Mesenchymal stem cell (in vitro differentiated cells and primary cell): ENCODE measurements around the gene RASA3.

Experiments used
- DNase-seq: peaks from one replicate; pipeline ENCODE4 v3.0.0-alpha.2; 2013
- H2AFZ ChIP-seq: one replicate; pipeline ENCODE4 v1.6.1; 2013; ENCODE audit warnings: low read depth, mild to moderate bottlenecking, control low read depth, inconsistent platforms, low read length, moderate library complexity
- H2AK5ac ChIP-seq: 2 replicates; pipeline ENCODE4 v1.6.1; 2013; ENCODE audit warnings: low read length, moderate library complexity, mild to moderate bottlenecking, inconsistent platforms; ENCODE audit not compliant: severe bottlenecking
- H2BK120ac ChIP-seq: one replicate; pipeline ENCODE4 v1.6.1; 2013; ENCODE audit warnings: low read depth, mild to moderate bottlenecking, inconsistent platforms, low read length, moderate library complexity
- H2BK12ac ChIP-seq, 2 experiments: one replicate each; pipeline ENCODE4 v1.6.1; 2013; ENCODE audit warnings: inconsistent platforms in 2 of 2, low read length in 2 of 2, mild to moderate bottlenecking in 2 of 2, moderate library complexity in 2 of 2, control low read depth in 1 of 2
- H2BK15ac ChIP-seq: one replicate; pipeline ENCODE4 v1.6.1; 2013; ENCODE audit warnings: mild to moderate bottlenecking, low read depth, inconsistent platforms; ENCODE audit not compliant: poor library complexity, severe bottlenecking
- H2BK5ac ChIP-seq: 2 replicates; pipeline ENCODE4 v1.6.1; 2013; ENCODE audit warnings: low read depth, mild to moderate bottlenecking, low read length, control low read depth, inconsistent platforms; ENCODE audit not compliant: poor library complexity, severe bottlenecking
- H3K14ac ChIP-seq, 2 experiments: one replicate each; pipeline ENCODE4 v1.6.1; 2013; ENCODE audit warnings: inconsistent platforms in 2 of 2, low read length in 2 of 2, control low read depth in 1 of 2, mild to moderate bottlenecking in 1 of 2, moderate library complexity in 1 of 2
- H3K18ac ChIP-seq, 2 experiments: one replicate each; pipeline ENCODE4 v1.6.1; 2013; ENCODE audit warnings: inconsistent platforms in 2 of 2, low read length in 2 of 2, control low read depth in 1 of 2, low read depth in 1 of 2, mild to moderate bottlenecking in 1 of 2
- H3K23ac ChIP-seq, 2 experiments: one replicate each; pipeline ENCODE4 v1.6.1; 2013; ENCODE audit warnings: inconsistent platforms in 2 of 2, low read length in 2 of 2, mild to moderate bottlenecking in 2 of 2, moderate library complexity in 2 of 2, control low read depth in 1 of 2
- H3K27ac ChIP-seq: 2 replicates; pipeline ENCODE4 v1.5.1; 2013; ENCODE audit warnings: mild to moderate bottlenecking, moderate library complexity, low read length, control low read depth, inconsistent platforms; ENCODE audit not compliant: poor library complexity, severe bottlenecking
- H3K27me3 ChIP-seq, 2 experiments: 2 replicates each; pipeline versions ENCODE4 v1.6.1 to v1.7.0; 2013; ENCODE audit warnings: low read length in 2 of 2, mild to moderate bottlenecking in 2 of 2, moderate library complexity in 2 of 2, control low read depth in 1 of 2, inconsistent platforms in 1 of 2; ENCODE audit not compliant: control insufficient read depth in 1 of 2, insufficient read depth in 1 of 2
- H3K36me3 ChIP-seq, 2 experiments: 2 replicates each; pipeline versions ENCODE4 v1.6.1 to v1.7.0; 2013; ENCODE audit warnings: low read length in 2 of 2, control low read depth in 1 of 2, inconsistent platforms in 1 of 2, low read depth in 1 of 2, mild to moderate bottlenecking in 1 of 2; ENCODE audit not compliant: insufficient read depth in 2 of 2, control insufficient read depth in 1 of 2
- H3K4ac ChIP-seq, 2 experiments: one replicate each; pipeline ENCODE4 v1.6.1; 2013; ENCODE audit warnings: inconsistent platforms in 2 of 2, low read length in 2 of 2, mild to moderate bottlenecking in 2 of 2, moderate library complexity in 2 of 2, control low read depth in 1 of 2, low read depth in 1 of 2
- H3K4me1 ChIP-seq: 2 replicates; pipeline ENCODE4 v1.6.1; 2013; ENCODE audit warnings: low read depth, low read length, control low read depth; ENCODE audit not compliant: control insufficient read depth, insufficient read depth
- H3K4me2 ChIP-seq: 2 replicates; pipeline ENCODE4 v1.6.1; 2013; ENCODE audit warnings: low read length, mild to moderate bottlenecking, inconsistent platforms; ENCODE audit not compliant: poor library complexity, severe bottlenecking
- H3K4me3 ChIP-seq, 2 experiments: 2 replicates each; pipeline versions ENCODE4 v1.5.1 to v1.7.0; 2013; ENCODE audit warnings: low read length in 2 of 2, mild to moderate bottlenecking in 2 of 2, control low read depth in 1 of 2, low read depth in 1 of 2; ENCODE audit not compliant: insufficient read depth in 1 of 2
- H3K79me1 ChIP-seq: replicated peaks from 2 replicates; pipeline ENCODE4 v1.6.1; 2013; ENCODE audit warnings: mild to moderate bottlenecking, control low read depth, low read length, inconsistent platforms; ENCODE audit not compliant: poor library complexity, severe bottlenecking
- H3K9ac ChIP-seq: 2 replicates; pipeline ENCODE4 v1.7.0; 2013; ENCODE audit warnings: mild to moderate bottlenecking, low read length, moderate library complexity
- H3K9me3 ChIP-seq: 2 replicates; pipeline ENCODE4 v1.7.0; 2013; ENCODE audit warnings: mild to moderate bottlenecking, low read length; ENCODE audit not compliant: control insufficient read depth
- H4K8ac ChIP-seq: one replicate; pipeline ENCODE4 v1.6.1; 2013; ENCODE audit warnings: inconsistent platforms, mild to moderate bottlenecking, low read length, moderate library complexity
- H4K91ac ChIP-seq: one replicate; pipeline ENCODE4 v1.6.1; 2013; ENCODE audit warnings: mild to moderate bottlenecking, low read length, inconsistent platforms
- whole genome bisulfite sequencing: methylation state at CpG from one replicate; pipeline ENCODE4 v1.1.7; 2013; ENCODE audit warnings: mixed read lengths; 5-methylcytosine and 5-hydroxymethylcytosine counted together

Gene RASA3

GRCh38 chr13:114130837-114131582 is 1.4 kb downstream of the RASA3 start:
- Histone ChIP-seq H3K4me3 (peak overlapping the region; percentile 93 to 99), H3K18ac (peak overlapping the region; percentile 95 to 100), H3K27me3 (no peaks in the 10 kb centered on the region), H4K91ac (peak overlapping the region; percentile 98), H2AK5ac (peak overlapping the region; percentile 9), H2AFZ (no peak overlapping the region), H3K79me1 (no peaks in the 10 kb centered on the region), H3K23ac (peak overlapping the region in 1 of 2 experiments; percentile 92), H3K4me2 (peak overlapping the region; percentile 24), H3K27ac (peak overlapping the region; percentile 94), H2BK12ac (peak overlapping the region; percentile 65 to 69), H3K36me3 (peaks cover 0 to 4% of the 10 kb centered on the region in 2 experiments), H2BK120ac (peak overlapping the region; percentile 97), H3K9me3 (no peaks in the 10 kb centered on the region), H3K14ac (peak overlapping the region in 1 of 2 experiments; percentile 99), H2BK15ac (peak overlapping the region; percentile 31), H2BK5ac (peak overlapping the region; percentile 85), H3K4me1 (peaks cover 49% of the 10 kb centered on the region), H3K4ac (peak overlapping the region; percentile 88 to 90), H3K9ac (peak overlapping the region; percentile 96), H4K8ac (peak overlapping the region; percentile 9)
- peak; percentile 97 for DNase-seq
- 1% methylated on average over 24 of the region's 30 CpGs for WGBS

- peak overlapping the region; percentile 93 to 99 for H3K4me3 ChIP-seq
- no peaks in the 10 kb centered on the region for H3K9me3 ChIP-seq
- H4K8ac ChIP-seq, result peak overlapping the region; percentile 92
- H3K14ac ChIP-seq, result peak overlapping the region in 1 of 2 experiments; percentile 91
- peak overlapping the region; percentile 97 for H2BK120ac ChIP-seq
- peak overlapping the region; percentile 65 to 69 for H2BK12ac ChIP-seq
- H3K27ac ChIP-seq, result peak overlapping the region; percentile 94
- peak overlapping the region; percentile 98 for H4K91ac ChIP-seq
- no peak overlapping the region for H2AFZ ChIP-seq
- 15% methylated on average over 18 of the region's 18 CpGs for WGBS
- peak overlapping the region; percentile 82 for H2BK5ac ChIP-seq
- no peaks in the 10 kb centered on the region for H3K27me3 ChIP-seq
- H3K79me1 ChIP-seq, result no peaks in the 10 kb centered on the region
- H3K23ac ChIP-seq, result peak overlapping the region in 1 of 2 experiments; percentile 67
- peak overlapping the region; percentile 24 for H3K4me2 ChIP-seq
- peak overlapping the region; percentile 65 for H2BK15ac ChIP-seq
- peak overlapping the region; percentile 96 for H3K9ac ChIP-seq
- peaks cover 0 to 8% of the 10 kb centered on the region in 2 experiments for H3K36me3 ChIP-seq
- H3K4me1 ChIP-seq, result peaks cover 51% of the 10 kb centered on the region
- H3K4ac ChIP-seq, result peak overlapping the region; percentile 79 to 88
- H2AK5ac ChIP-seq, result peak overlapping the region; percentile 82
- H3K18ac ChIP-seq, result peak overlapping the region; percentile 95 to 98
- peak; percentile 44 for DNase-seq
These were observed 2.1 kb downstream of the RASA3 start for GRCh38 chr13:114130131-114130836.

DNA sequence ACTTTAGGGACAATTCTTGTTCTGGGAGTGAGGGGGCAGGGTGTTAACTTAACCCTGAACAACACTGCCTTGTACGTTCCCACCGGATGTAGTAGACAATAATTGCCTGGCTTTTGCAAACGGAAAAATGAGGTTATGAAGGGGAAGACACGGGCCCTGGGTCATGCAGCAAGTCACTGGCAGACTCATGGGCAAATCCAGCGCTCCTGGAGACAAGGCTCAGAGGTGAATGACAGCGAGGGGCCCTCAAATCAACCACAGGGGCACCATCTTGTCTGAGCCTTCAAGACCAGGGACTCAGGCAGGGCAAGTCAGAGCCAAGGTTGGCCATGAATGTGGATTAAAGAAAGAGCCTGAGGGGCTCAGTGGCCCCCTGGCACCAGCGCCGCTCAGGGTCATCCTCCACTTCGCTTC is 2.8 kb downstream of the RASA3 start:
- Histone ChIP-seq H2BK15ac (peak overlapping the region; percentile 65), H3K27ac (peak overlapping the region; percentile 94), H2AK5ac (peak overlapping the region; percentile 82), H2AFZ (no peak overlapping the region), H3K4me2 (peak overlapping the region; percentile 24), H3K23ac (peak overlapping the region in 1 of 2 experiments; percentile 75), H3K4ac (peak overlapping the region; percentile 71 to 79), H3K36me3 (peaks cover 6 to 14% of the 10 kb centered on the region in 2 experiments), H3K4me3 (peak overlapping the region; percentile 93 to 99), H3K9ac (peak overlapping the region; percentile 96), H3K79me1 (no peaks in the 10 kb centered on the region), H2BK120ac (peak overlapping the region; percentile 97), H3K18ac (peak overlapping the region; percentile 95 to 98), H3K4me1 (peaks cover 48% of the 10 kb centered on the region), H2BK5ac (peak overlapping the region; percentile 82), H2BK12ac (peak overlapping the region; percentile 65 to 69), H3K14ac (peak overlapping the region in 1 of 2 experiments; percentile 91), H3K9me3 (no peaks in the 10 kb centered on the region), H4K8ac (peak overlapping the region; percentile 92), H4K91ac (peak overlapping the region; percentile 98), H3K27me3 (no peaks in the 10 kb centered on the region)
- DNase-seq, result peak; percentile 50
- WGBS, result 54% methylated on average over 9 of the region's 9 CpGs
